ENCODE data around the gene TIMM10. TPM values are rescaled to one million over a fixed set of nuclear protein-coding genes. Genes with fewer than 3 reads are reported as not detected.

Gene TIMM10, protein sequence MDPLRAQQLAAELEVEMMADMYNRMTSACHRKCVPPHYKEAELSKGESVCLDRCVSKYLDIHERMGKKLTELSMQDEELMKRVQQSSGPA
- 10 to 100 TPM; 23.5 to 29.0 (median 27.9) TPM for total RNA-seq

- H3K4me3 ChIP-seq = peak within 1 kb of the TSS; percentile 41 to 66
- 1 to 2% methylated on average over 15 to 21 of the region's 49 CpGs for WGBS, 2 donors (ENCODE audit: low coverage in 1 of 2)
- no peaks in the 10 kb centered on the region for H3K9me3 ChIP-seq
- H3K36me3 ChIP-seq = peaks cover 0 to 17% of the 10 kb centered on the region in 2 donors
- TF ChIP-seq POLR2AphosphoS5 (IDR thresholded peaks at IDR 0.05) = peak; percentile 77
- TF ChIP-seq POLR2A (IDR thresholded peaks at IDR 0.05) = peak in 1 of 2 donors; percentile 8
- no peak for TF ChIP-seq EP300 (IDR thresholded peaks at IDR 0.05)
- peak in 1 of 4 experiments; percentile 8 for TF ChIP-seq CTCF (IDR thresholded peaks at IDR 0.05)
- H3K27ac ChIP-seq = peak within 1 kb of the TSS; percentile 21 to 84 (median 70)
- ATAC-seq = peak; percentile 96
- peaks cover 3 to 30% (median 11%) of the 10 kb centered on the region in 3 donors for H3K4me1 ChIP-seq
- H3K27me3 ChIP-seq = no peaks in the 10 kb centered on the region
These were observed at the start of gene TIMM10 for GRCh38 chr11:57530596-57531507. TSS of gene TIMM10 (minus strand) at chr11:57530754. CDS start at chr11:57530189, 565 bp downstream.

- Histone ChIP-seq H3K4me3 (no peak overlapping the region), H3K4me1 (peaks cover 0 to 8% (median 2%) of the 10 kb centered on the region in 3 donors), H3K9me3 (no peaks in the 10 kb centered on the region), H3K27me3 (no peaks in the 10 kb centered on the region), H3K36me3 (no peaks in the 10 kb centered on the region), H3K27ac (no peak overlapping the region)
- TF ChIP-seq POLR2A (IDR thresholded peaks at IDR 0.05) (no peak), CTCF (IDR thresholded peaks at IDR 0.05) (no peak), POLR2AphosphoS5 (IDR thresholded peaks at IDR 0.05) (no peak), EP300 (IDR thresholded peaks at IDR 0.05) (no peak)
- WGBS, 2 donors (ENCODE audit: low coverage in 1 of 2) = 28 to 44% methylated on average over 3 of the region's 4 CpGs
- no peak for ATAC-seq
These were observed 43.5 kb upstream of the TIMM10 start for GRCh38 chr11:57574061-57574460.

GRCh38 chr11:57571606-57572005, 41.1 kb upstream of the TIMM10 start:
- 60 to 80% methylated on average over 1 to 2 of the region's 2 CpGs for WGBS, 2 donors (ENCODE audit: low coverage in 1 of 2)
- TF ChIP-seq EP300 (IDR thresholded peaks at IDR 0.05) (no peak), POLR2A (IDR thresholded peaks at IDR 0.05) (no peak), CTCF (IDR thresholded peaks at IDR 0.05) (no peak), POLR2AphosphoS5 (IDR thresholded peaks at IDR 0.05) (no peak)
- H3K4me1 ChIP-seq = peaks cover under 1 to 24% (median 10%) of the 10 kb centered on the region in 3 donors
- H3K36me3 ChIP-seq = no peaks in the 10 kb centered on the region
- no peak for ATAC-seq
- H3K4me3 ChIP-seq = no peak overlapping the region
- no peak overlapping the region for H3K27ac ChIP-seq
- no peaks in the 10 kb centered on the region for H3K27me3 ChIP-seq
- no peaks in the 10 kb centered on the region for H3K9me3 ChIP-seq

- peak overlapping the region in 3 of 4 donors; percentile 77 to 89 (median 79) for H3K27ac ChIP-seq
- peaks cover 3 to 37% (median 19%) of the 10 kb centered on the region in 3 donors for H3K4me1 ChIP-seq
- no peaks in the 10 kb centered on the region for H3K27me3 ChIP-seq
- TF ChIP-seq POLR2AphosphoS5 (IDR thresholded peaks at IDR 0.05) (no peak), CTCF (IDR thresholded peaks at IDR 0.05) (peak in 3 of 4 experiments; percentile 89 to 91 (median 90)), POLR2A (IDR thresholded peaks at IDR 0.05) (no peak), EP300 (IDR thresholded peaks at IDR 0.05) (no peak)
- no peaks in the 10 kb centered on the region for H3K36me3 ChIP-seq
- no peaks in the 10 kb centered on the region for H3K9me3 ChIP-seq
- H3K4me3 ChIP-seq = peak overlapping the region; percentile 43 to 78
- WGBS, 2 donors (ENCODE audit: low coverage in 1 of 2) = 14 to 60% methylated on average over 1 to 6 of the region's 6 CpGs
- ATAC-seq = no peak
These were observed 37.8 kb upstream of the TIMM10 start for GRCh38 chr11:57568330-57568766.
